Activated T-helper 1 cell treated with anti-CD3 and anti-CD28 coated beads, Interleukin-12 subunit alpha, Interleukin-12 subunit beta, Interleukin-2, Interleukin-4 antibody, amounts not matched to agents 30 ng/mL and 10 ng/mL and 1 ng/mL, durations not matched to agents 14 hours and 24 hours and 36 hours (primary cell): ENCODE data around the gene GNAO1. TPM values are rescaled to one million over a fixed set of nuclear protein-coding genes. Genes with fewer than 3 reads are reported as not detected.

Source experiments
- DNase-seq: peaks from one replicate; pipeline ENCODE4 v3.0.0; 2021; ENCODE audit warnings: low spot score
- H3K27ac Mint-ChIP-seq: one replicate; pipeline ENCODE4 v1.8.0; 2021; ENCODE audit warnings: mild to moderate bottlenecking, mixed read lengths
- H3K27me3 Mint-ChIP-seq: one replicate; pipeline ENCODE4 v1.8.0; 2022; ENCODE audit warnings: mild to moderate bottlenecking, moderate library complexity, mixed read lengths; ENCODE audit not compliant: insufficient read depth
- H3K36me3 Mint-ChIP-seq: one replicate; pipeline ENCODE4 v1.8.0; 2021; ENCODE audit warnings: low read depth, mixed read lengths
- H3K4me1 Mint-ChIP-seq: one replicate; pipeline ENCODE4 v1.8.0; 2021; ENCODE audit warnings: low read depth, mixed read lengths
- H3K4me3 Mint-ChIP-seq: one replicate; pipeline ENCODE4 v1.8.0; 2021; ENCODE audit warnings: mild to moderate bottlenecking, moderate library complexity, mixed read lengths
- H3K9me3 Mint-ChIP-seq: one replicate; pipeline ENCODE4 v1.8.0; 2021; ENCODE audit warnings: mixed read lengths
- intact Hi-C: fragments of 100-400 bp; cut with micrococcal nuclease; formaldehyde crosslinking; loops from one replicate; pipeline ENCODE4 v1.15.1; 2024
- total RNA-seq: library from RNA; stranded (reverse); gene quantifications from 2 replicates; pipeline ENCODE4 v1.2.3, GENCODE V29; 2022

GNAO1 gene
- total RNA-seq, 1 donor from 2014 or later = 1.7 TPM

- Mint-ChIP-seq H3K4me3 (no peak overlapping the region), H3K27me3 (peaks cover 11% of the 10 kb centered on the region), H3K36me3 (no peaks in the 10 kb centered on the region), H3K4me1 (no peaks in the 10 kb centered on the region), H3K27ac (no peak overlapping the region), H3K9me3 (no peaks in the 10 kb centered on the region)
- no peak for DNase-seq
- intact Hi-C loops = loop anchor here (2.0 to 10.0 kb wide), 3 partner anchors 121 to 855 kb away; no protein-coding TSS in a partner anchor
These were observed 128.1 kb downstream of the GNAO1 start for GRCh38 chr16:56319376-56319775.

DNA sequence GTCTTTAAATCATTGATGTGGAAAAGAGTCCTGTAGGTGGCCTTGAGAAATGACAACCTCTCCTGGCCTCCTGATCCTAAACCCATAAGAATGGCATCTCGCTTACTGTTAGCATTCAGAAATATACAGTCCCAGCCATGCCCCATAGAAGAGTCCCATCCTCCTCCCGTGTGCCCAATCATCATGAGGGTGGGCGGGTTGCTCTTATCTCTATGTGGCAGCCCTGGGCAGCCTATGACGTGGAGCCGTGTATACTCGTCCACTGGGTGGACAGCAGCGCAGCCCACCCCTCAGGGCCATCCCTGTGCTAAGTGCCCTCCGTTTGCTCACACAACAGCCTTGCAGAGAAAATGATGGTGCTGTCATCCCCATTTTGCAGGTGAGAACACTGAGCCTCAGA lies 128.8 kb downstream of the GNAO1 start:
- no peaks in the 10 kb centered on the region for H3K36me3 Mint-ChIP-seq
- no peak overlapping the region for H3K27ac Mint-ChIP-seq
- intact Hi-C loops = no loop called here
- no peaks in the 10 kb centered on the region for H3K9me3 Mint-ChIP-seq
- no peak for DNase-seq
- H3K4me3 Mint-ChIP-seq = no peak overlapping the region
- H3K4me1 Mint-ChIP-seq = no peaks in the 10 kb centered on the region
- H3K27me3 Mint-ChIP-seq = peaks cover 11% of the 10 kb centered on the region

GRCh38 chr16:56320811-56321558 lies 129.7 kb downstream of the GNAO1 start:
- H3K4me3 Mint-ChIP-seq = no peak overlapping the region
- H3K36me3 Mint-ChIP-seq = no peaks in the 10 kb centered on the region
- DNase-seq = no peak
- intact Hi-C loops = no loop called here
- H3K27me3 Mint-ChIP-seq = peaks cover 11% of the 10 kb centered on the region
- H3K9me3 Mint-ChIP-seq = no peaks in the 10 kb centered on the region
- no peak overlapping the region for H3K27ac Mint-ChIP-seq
- no peaks in the 10 kb centered on the region for H3K4me1 Mint-ChIP-seq

- H3K4me1 Mint-ChIP-seq = no peaks in the 10 kb centered on the region
- peaks cover 11% of the 10 kb centered on the region for H3K27me3 Mint-ChIP-seq
- no peaks in the 10 kb centered on the region for H3K36me3 Mint-ChIP-seq
- intact Hi-C loops = no loop called here
- no peak for DNase-seq
- H3K27ac Mint-ChIP-seq = no peak overlapping the region
- H3K9me3 Mint-ChIP-seq = no peaks in the 10 kb centered on the region
- no peak overlapping the region for H3K4me3 Mint-ChIP-seq
These were observed 130.3 kb downstream of the GNAO1 start for GRCh38 chr16:56321571-56321970.

GRCh38 chr16:56324406-56324805 lies 133.1 kb downstream of the GNAO1 start:
- Mint-ChIP-seq H3K4me3 (no peak overlapping the region), H3K27me3 (peaks cover 5% of the 10 kb centered on the region), H3K36me3 (no peaks in the 10 kb centered on the region), H3K9me3 (no peaks in the 10 kb centered on the region), H3K4me1 (no peaks in the 10 kb centered on the region), H3K27ac (no peak overlapping the region)
- no peak for DNase-seq
- intact Hi-C loops = no loop called here

DNA sequence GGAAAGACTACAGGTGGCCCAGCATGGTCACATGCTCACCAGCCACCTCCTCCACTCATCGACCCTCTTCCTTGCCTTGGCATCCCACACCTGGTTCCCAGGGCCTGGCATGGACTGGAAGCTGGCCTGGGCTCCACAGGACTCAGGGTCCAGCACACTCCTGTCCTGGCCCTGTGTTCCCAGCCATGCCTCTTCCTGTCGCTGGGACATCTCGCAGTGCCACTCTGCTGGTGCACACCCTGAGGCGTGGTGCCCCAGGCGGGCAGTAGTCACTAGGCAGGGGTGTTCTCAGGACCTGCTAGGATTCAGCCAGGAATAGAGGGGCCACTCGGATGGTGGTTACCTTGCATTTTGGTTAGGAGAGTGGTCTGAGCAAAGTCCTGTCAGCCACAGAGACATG lies 134.7 kb downstream of the GNAO1 start:
- H3K4me1 Mint-ChIP-seq = no peaks in the 10 kb centered on the region
- intact Hi-C loops = no loop called here
- H3K9me3 Mint-ChIP-seq = no peaks in the 10 kb centered on the region
- no peak for DNase-seq
- no peak overlapping the region for H3K27ac Mint-ChIP-seq
- no peak overlapping the region for H3K4me3 Mint-ChIP-seq
- H3K27me3 Mint-ChIP-seq = no peaks in the 10 kb centered on the region
- no peaks in the 10 kb centered on the region for H3K36me3 Mint-ChIP-seq

DNA sequence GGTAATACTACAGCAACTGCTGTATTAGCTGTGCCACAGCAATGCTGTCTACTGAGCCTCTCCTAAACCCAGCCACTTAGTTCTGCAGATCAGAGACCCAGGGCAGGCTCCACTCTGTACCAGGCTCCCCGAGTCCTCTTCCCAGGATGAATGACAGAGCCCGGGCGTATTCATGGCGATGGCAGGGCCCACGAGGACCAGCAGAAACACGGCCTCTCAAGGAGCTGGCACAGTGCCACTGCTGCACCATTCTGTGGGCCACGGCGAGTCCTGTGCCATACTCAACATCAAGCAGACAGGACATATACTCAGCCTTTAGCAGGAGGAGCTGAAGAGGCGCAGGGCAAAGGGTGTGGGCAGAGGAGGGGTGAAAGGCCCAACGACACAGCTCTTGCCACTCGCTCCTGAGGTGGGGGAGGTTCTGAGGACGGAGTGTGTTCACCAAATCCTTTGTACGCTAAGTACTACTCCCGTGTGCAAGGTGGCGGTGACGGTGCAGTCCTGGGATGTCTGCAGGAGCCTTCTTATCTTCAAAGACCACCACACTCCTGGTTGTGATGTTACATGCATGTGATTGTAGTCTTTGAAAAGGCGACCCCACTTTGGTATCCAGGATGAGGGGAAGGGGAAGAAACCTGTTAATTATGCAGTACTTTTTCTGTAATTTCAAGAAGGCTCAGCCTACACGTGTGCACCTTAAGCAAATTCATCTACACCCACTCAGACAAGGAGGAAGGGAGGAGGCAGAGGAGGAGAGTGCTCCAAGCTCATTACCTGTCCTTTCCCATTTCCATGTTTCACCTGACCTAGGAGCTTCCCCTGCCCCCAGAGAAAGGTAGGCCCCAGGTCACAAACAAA lies 136.0 kb downstream of the GNAO1 start:
- intact Hi-C loops = no loop called here
- no peaks in the 10 kb centered on the region for H3K9me3 Mint-ChIP-seq
- H3K36me3 Mint-ChIP-seq = no peaks in the 10 kb centered on the region
- H3K4me3 Mint-ChIP-seq = no peak overlapping the region
- H3K4me1 Mint-ChIP-seq = no peaks in the 10 kb centered on the region
- no peak overlapping the region for H3K27ac Mint-ChIP-seq
- no peaks in the 10 kb centered on the region for H3K27me3 Mint-ChIP-seq
- DNase-seq = no peak

DNA sequence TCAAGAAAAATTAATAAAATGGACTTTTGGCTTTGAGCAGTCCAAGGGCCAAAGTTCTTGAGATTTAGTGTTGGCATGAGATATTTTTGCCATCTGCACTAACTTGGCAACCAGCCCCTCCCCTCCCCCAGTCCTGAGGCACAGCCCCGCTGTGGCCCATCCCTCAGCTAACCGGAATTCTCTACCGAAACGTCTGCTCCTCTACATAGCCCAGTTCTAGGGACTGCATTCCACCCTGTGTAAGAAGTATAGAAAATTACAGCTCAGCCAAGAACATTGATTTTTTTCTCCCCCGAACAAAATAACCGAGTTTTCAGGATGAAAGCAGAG lies 136.6 kb downstream of the GNAO1 start:
- no peaks in the 10 kb centered on the region for H3K4me1 Mint-ChIP-seq
- H3K36me3 Mint-ChIP-seq = no peaks in the 10 kb centered on the region
- no peak overlapping the region for H3K4me3 Mint-ChIP-seq
- no peaks in the 10 kb centered on the region for H3K9me3 Mint-ChIP-seq
- intact Hi-C loops = no loop called here
- no peaks in the 10 kb centered on the region for H3K27me3 Mint-ChIP-seq
- H3K27ac Mint-ChIP-seq = no peak overlapping the region
- no peak for DNase-seq

DNA sequence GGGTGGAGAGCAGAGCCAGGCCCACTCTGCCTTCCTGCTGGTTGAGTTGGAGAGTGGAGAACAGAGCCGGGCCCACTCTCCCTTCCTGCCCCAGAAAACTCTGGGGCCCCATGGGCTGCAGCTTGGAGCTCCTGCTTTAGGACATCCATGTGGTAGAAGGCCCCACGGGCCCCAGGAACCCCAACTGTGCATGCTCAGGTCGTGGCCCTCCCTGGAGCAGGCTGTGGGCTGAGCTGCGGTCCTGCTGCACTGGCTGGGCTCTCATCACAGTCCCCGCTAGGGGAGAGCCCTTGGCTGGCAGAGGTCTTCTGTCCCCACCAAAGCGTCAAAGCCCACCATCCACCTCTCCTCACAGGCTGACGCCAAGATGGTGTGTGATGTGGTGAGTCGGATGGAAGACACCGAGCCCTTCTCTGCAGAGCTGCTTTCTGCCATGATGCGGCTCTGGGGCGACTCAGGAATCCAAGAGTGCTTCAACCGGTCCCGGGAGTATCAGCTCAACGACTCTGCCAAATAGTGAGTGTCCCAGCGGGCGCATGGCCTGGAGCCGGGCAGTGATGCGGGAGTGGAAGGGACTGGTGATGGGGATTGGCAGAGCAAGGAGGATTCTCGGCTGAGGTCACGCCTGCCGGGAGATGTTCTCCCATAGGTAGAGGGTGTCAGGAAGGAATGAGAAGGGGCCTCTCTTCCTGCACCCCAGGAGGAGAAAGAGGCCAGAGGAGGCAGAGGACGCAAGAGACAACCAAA lies 137.2 kb downstream of the GNAO1 start:
- no peak for DNase-seq
- H3K4me3 Mint-ChIP-seq = no peak overlapping the region
- no peaks in the 10 kb centered on the region for H3K27me3 Mint-ChIP-seq
- H3K4me1 Mint-ChIP-seq = no peaks in the 10 kb centered on the region
- no peaks in the 10 kb centered on the region for H3K9me3 Mint-ChIP-seq
- H3K27ac Mint-ChIP-seq = no peak overlapping the region
- intact Hi-C loops = no loop called here
- H3K36me3 Mint-ChIP-seq = no peaks in the 10 kb centered on the region

GRCh38 chr16:56329887-56330286 lies 138.6 kb downstream of the GNAO1 start:
- no peaks in the 10 kb centered on the region for H3K9me3 Mint-ChIP-seq
- H3K4me3 Mint-ChIP-seq = no peak overlapping the region
- H3K27ac Mint-ChIP-seq = no peak overlapping the region
- H3K36me3 Mint-ChIP-seq = no peaks in the 10 kb centered on the region
- no peak for DNase-seq
- intact Hi-C loops = no loop called here
- no peaks in the 10 kb centered on the region for H3K4me1 Mint-ChIP-seq
- H3K27me3 Mint-ChIP-seq = no peaks in the 10 kb centered on the region

- intact Hi-C loops = no loop called here
- H3K27me3 Mint-ChIP-seq = no peaks in the 10 kb centered on the region
- no peak for DNase-seq
- H3K4me3 Mint-ChIP-seq = no peak overlapping the region
- no peaks in the 10 kb centered on the region for H3K9me3 Mint-ChIP-seq
- no peaks in the 10 kb centered on the region for H3K36me3 Mint-ChIP-seq
- H3K4me1 Mint-ChIP-seq = no peaks in the 10 kb centered on the region
- H3K27ac Mint-ChIP-seq = no peak overlapping the region
These were observed 139.2 kb downstream of the GNAO1 start for GRCh38 chr16:56330476-56330875.

- Mint-ChIP-seq H3K4me1 (no peaks in the 10 kb centered on the region), H3K36me3 (no peaks in the 10 kb centered on the region), H3K4me3 (no peak overlapping the region), H3K27ac (no peak overlapping the region), H3K27me3 (no peaks in the 10 kb centered on the region), H3K9me3 (no peaks in the 10 kb centered on the region)
- intact Hi-C loops = no loop called here
- DNase-seq = no peak
These were observed 140.1 kb downstream of the GNAO1 start for GRCh38 chr16:56331399-56331798.

DNA sequence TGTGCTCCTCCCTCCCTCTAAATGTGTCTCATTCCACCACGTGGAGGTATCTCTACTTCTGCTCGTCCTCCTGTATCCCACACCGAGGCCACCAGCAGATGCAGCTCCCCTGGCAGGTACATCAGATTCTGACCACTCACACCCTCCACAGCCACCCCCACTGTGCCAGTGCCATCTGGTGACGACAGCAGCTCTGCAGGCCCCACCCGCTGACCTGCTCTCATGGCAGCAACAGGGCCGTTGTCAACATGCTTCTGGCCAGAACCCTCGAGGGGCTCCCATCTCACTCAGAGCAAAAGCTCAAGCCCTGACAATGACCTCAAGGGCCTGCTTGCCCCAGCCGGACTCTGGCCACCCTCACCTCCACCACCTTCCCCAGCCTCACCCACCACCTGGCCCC lies 140.6 kb downstream of the GNAO1 start:
- no peak for DNase-seq
- intact Hi-C loops = no loop called here
- Mint-ChIP-seq H3K4me1 (no peaks in the 10 kb centered on the region), H3K9me3 (no peaks in the 10 kb centered on the region), H3K36me3 (no peaks in the 10 kb centered on the region), H3K4me3 (no peak overlapping the region), H3K27ac (no peak overlapping the region), H3K27me3 (no peaks in the 10 kb centered on the region)
